Stimulated activated CD8-positive, alpha-beta memory T cell treated with anti-CD3 and anti-CD28 coated beads, Interleukin-7, amount 100 ng/mL, for 1 hour (primary cell): ENCODE results near the gene FNDC3B.

ENCODE experiments used
- DNase-seq, 2 donors: peaks; one replicate each; pipeline ENCODE4 v3.0.0-alpha.2; 2020; ENCODE audit warnings: low read depth in 2 of 2

The FNDC3B gene

GRCh38 chr3:172150268-172150667, 110.9 kb downstream of the FNDC3B start:
- DNase-seq, result no peak

GRCh38 chr3:172150913-172151650, 111.7 kb downstream of the FNDC3B start:
- DNase-seq, result no peak

GRCh38 chr3:172151651-172152649, 112.6 kb downstream of the FNDC3B start:
- DNase-seq, result no peak

- DNase-seq, result no peak
These were observed 113.5 kb downstream of the FNDC3B start for GRCh38 chr3:172152874-172153273.

DNA sequence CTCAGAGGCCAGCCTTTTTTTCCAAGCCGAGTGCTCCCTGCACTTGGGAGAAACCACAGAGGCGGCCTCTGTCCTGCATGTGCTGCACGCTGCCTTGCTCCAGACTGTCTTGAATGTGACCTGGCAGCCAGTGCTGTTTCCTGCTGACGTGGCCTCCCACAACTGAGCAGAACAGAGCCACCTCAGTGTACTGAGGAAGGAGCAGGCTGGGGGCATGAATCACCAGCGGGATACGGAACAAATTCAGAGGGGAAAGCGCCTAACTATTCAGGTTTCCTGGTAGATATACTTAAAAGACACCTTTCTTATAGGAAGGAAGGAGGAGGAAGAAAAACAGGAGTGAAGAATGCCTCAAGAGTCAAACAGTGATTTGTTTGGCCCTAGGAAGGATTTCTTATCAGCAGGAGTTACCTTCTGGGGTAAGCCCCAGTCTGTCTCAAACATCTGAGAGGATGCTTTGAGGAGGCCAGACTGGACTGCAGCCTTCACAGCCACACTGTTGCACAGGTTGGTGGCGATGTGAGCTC, 114.0 kb downstream of the FNDC3B start:
- DNase-seq, result no peak

DNA sequence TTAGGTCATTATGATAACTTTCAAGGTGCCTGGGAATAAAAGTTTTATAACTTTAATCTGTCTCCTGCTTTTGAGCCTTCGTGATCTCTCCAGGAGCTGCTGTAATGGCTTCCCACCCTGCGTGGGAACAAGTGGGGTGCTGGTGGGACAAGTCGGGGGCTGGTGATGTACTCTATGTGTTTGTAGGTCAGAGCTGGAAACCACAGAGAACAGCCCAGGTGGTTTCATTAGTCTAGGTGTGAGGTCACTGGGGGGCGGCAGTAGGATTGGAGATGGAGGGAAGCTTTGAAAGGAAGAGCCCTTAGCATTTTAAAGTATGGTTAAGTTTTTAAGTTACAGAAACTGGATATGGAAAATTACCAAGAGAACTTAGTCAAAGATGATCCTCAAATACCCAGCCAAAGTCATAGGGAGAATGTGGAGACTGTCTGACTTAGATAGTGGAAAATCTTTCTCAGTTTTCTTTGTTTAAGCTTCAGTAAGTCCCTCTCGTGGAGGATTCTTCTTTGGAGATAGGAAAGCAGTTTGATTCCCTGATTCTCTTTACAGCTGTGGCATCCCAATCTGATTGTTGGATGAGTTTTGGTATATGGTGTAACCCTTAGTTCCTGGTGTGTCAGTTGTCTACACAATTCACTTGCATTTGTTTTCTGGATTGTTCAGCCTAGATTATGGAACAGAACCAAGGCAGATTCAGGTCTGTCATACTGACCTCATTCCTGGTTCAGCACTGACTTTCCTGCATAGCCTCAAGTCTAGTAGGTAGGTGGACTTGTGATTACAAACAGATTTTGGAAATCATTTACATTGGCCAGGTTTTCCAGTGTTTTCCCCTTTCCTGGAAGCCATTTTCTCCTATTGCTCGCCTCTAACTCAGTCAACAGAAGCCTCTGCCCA, 115.6 kb downstream of the FNDC3B start:
- DNase-seq, result no peak

GRCh38 chr3:172155897-172156585, 116.7 kb downstream of the FNDC3B start:
- no peak for DNase-seq

GRCh38 chr3:172156586-172156955, 117.2 kb downstream of the FNDC3B start:
- DNase-seq, result no peak

DNA sequence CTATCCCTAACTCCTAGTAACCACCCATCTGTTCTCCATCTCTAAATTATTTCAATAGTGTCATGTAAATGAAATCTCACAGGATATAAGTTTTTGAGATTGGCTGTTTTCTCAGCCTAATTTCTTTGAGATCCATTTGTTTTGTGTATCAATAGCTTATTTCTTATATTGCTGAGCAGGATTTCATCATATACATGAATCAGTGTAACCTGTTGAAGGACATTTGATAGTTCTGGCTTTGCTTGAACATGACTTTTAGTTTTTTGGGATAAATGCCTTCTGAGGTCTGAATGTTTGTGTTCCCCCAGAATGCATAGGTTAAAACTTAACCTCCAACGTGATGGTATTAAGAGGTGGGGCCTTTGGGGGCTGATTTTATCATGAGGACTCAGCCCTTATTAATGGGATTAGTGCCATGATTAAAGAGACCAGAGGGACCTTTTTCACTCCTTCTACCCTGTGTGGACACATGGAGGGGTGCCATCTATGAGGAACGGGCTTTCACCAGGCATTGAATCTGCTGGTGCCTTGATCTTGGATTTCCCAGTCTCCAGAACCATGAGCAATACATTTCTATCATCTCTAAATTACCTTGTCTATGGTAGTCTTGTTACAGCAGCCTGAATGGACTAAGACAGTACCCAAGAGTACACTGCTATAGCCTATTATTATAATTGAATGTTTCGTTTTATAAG, 118.3 kb downstream of the FNDC3B start:
- no peak for DNase-seq

DNA sequence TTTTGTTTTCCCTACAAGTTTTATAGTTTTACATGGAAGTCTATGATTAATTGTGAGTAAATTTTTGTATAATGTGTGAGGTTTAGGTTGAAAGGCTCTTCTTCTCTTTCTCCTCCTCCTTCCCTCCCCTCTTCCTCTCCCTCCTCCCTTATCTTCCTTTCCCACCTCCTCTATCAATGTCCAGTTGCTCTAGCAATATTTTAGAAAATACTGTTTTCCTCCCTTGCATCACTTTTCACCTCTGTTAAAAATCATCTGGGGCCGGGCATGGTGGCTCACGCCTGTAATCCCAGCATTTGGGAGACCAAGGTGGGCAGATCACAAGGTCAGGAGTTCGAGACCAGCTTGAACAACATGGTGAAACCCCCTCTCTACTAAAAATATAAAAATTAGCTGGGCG, 119.4 kb downstream of the FNDC3B start:
- no peak for DNase-seq

GRCh38 chr3:172159376-172159775, 120.0 kb downstream of the FNDC3B start:
- no peak for DNase-seq

DNA sequence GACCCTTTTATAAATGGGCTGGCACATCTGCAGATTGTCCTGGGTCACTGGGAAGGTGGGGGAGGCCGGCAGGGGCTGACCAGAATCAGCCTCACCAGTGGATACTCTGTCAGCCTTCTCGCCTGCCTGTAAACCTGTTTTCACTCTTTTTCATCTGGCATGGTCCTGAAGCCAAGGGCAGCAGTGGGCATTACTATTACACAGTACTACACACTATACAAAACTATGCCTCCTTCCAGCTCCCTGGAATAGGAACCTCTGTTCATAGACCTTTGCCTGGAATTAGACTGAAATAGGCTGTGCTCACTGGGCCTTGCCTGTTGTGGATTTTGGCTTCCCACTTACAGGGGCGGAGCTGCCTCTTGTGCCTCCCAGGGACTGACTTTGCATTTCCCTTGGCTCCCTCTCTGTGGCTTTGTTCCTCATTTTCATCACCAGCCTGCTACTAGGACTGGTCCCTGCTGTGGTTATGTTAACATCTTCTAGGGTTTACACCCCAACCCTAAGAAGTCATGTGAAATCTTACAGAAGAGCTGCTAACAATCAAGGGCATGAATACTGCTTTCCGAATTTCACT, 120.7 kb downstream of the FNDC3B start:
- no peak for DNase-seq

DNA sequence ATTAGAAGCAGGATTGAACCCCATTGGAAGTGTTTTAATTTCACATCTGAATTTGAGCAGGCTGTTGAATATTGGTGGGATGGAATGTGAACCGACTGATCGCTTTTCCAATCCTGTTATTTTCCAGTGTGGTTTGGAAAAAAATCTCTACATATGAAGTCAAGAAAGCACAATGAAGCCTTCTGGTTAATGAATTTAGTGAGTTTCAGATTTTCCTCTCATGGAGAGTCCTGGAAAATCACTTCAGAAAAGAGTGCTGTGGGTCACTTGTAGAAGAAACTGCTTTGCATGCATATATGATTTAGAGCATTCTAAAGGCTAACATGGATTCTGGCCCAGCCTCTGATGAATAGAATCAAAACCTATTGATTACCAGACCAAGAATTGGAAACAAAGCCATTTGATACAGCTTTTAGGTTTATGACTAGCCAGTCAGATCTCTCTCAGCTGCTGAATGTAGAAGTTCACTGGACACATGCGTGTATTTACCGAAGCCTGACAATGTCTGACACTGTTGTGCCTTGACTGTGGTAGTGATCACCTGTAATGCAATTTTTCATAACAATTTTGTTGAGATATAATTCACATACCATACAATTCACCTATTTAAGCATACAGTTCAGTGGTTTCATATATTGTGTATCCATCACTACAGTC, 121.9 kb downstream of the FNDC3B start:
- DNase-seq, result no peak

DNA sequence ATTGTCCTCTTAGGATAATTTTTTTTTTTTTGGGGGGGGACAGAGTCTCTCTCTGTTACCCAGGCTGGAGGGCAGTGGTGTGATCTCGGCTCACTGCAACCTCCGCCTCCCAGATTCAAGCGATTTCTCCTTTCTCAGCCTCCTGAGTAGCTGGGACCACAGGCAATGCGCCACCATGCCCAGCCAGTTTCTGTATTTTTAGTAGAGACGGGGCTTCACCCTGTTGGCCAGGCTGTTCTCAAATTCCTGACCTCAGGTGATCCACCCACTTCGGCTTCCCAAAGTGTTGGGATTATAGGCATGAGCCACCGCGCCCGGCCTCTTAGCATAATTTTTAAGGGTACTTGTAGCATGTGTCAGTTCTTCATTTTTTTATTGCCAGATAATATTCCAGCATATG, 122.6 kb downstream of the FNDC3B start:
- no peak for DNase-seq

GRCh38 chr3:172163320-172163719, 123.9 kb downstream of the FNDC3B start:
- DNase-seq, result no peak

GRCh38 chr3:172164620-172165362, 125.4 kb downstream of the FNDC3B start:
- no peak for DNase-seq

- DNase-seq, result no peak
These were observed 126.9 kb downstream of the FNDC3B start for GRCh38 chr3:172166261-172166660.

DNA sequence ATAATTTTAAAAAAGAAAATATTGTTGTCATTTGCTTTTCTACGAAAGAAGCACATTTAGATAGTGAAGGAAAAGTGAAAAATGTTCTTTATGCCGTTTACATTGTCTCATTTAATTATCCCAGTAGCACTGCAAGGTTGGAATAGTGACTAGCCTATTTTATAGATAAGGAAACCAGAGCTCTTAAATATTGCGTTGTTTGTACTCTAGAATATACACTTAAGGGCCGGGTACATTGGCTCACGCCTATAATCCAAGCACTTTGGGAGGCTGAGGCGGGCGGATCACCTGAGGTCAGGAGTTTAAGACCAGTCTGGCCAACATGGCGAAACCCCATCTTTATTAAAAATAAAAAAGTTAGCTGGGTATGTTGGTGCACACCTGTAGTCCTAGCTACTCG, 127.5 kb downstream of the FNDC3B start:
- no peak for DNase-seq
